ENCODE data around the gene PHF14. TPM values are rescaled to one million over a fixed set of nuclear protein-coding genes. Genes with fewer than 3 reads are reported as not detected.

The PHF14 gene
- total RNA-seq, 1 experiment from 2014 or later: 50.8 TPM

GRCh38 chr7:11203683-11204082 is 230.0 kb downstream of the PHF14 start:
- Histone ChIP-seq H2BK20ac (ENCODE audit: low read depth, low read length, poor library complexity, severe bottlenecking) (no peak overlapping the region), H3K56ac (ENCODE audit: insufficient read length, low read depth, low read length) (no peak overlapping the region)
- peaks cover 30% of the 10 kb centered on the region for H3K27me3 Mint-ChIP-seq (ENCODE audit: low read depth)

More at GRCh38 chr7:11203683-11204082, 230.0 kb downstream of the PHF14 start:
- H4K5ac ChIP-seq (ENCODE audit: insufficient read length, low read depth, low read length): no peak overlapping the region
- H3K14ac ChIP-seq (ENCODE audit: insufficient read depth, low read length): no peak overlapping the region
- H4K20me1 ChIP-seq (ENCODE audit: control insufficient read depth, insufficient read depth, insufficient read length): no peaks in the 10 kb centered on the region
- no peaks in the 10 kb centered on the region for H3K79me1 ChIP-seq (ENCODE audit: insufficient read depth, low read depth, low read length, poor library complexity, severe bottlenecking)
- no peak for TF ChIP-seq CTCF (conservative IDR thresholded peaks at IDR 0.05)
- H3K79me2 ChIP-seq (ENCODE audit: insufficient read depth, low read length): no peaks in the 10 kb centered on the region
- no peak overlapping the region for H3K4me2 ChIP-seq (ENCODE audit: insufficient read depth, insufficient read length, low read length)
- DNase-seq: no peak
- H3K9me3 ChIP-seq (ENCODE audit: control insufficient read depth, low read depth, low read length): no peaks in the 10 kb centered on the region
- no peak overlapping the region for H3K9ac ChIP-seq (ENCODE audit: extremely low read depth, insufficient read length, low read length)
- H3K23ac ChIP-seq (ENCODE audit: insufficient read length, low read depth, low read length): no peak overlapping the region
- no CpG with 5 or more reads among the region's 3 CpGs for WGBS (ENCODE audit: extremely low coverage, insufficient read length, low lambda C conversion rate)
- H3K36me3 Mint-ChIP-seq (ENCODE audit: insufficient read depth in 1 of 3, low read depth in 3 of 3): no peaks in the 10 kb centered on the region; a peak in 1 of 7 replicates
- peaks cover 5 to 6% of the 10 kb centered on the region in 2 experiments; a peak in 3 of 4 replicates for H3K4me1 Mint-ChIP-seq
- no peak overlapping the region for H2BK5ac ChIP-seq (ENCODE audit: insufficient read length, low read length)
- no peak overlapping the region for H3K18ac ChIP-seq (ENCODE audit: insufficient read length, low read depth, low read length)
- no peak overlapping the region for H2AK5ac ChIP-seq (ENCODE audit: insufficient read length, low read length)
- H3K4me3 Mint-ChIP-seq: no peak overlapping the region
- no peaks in the 10 kb centered on the region for H3K27me3 ChIP-seq (ENCODE audit: insufficient read depth, low read length)
- H4K91ac ChIP-seq (ENCODE audit: insufficient read length, low read depth, low read length): no peak overlapping the region
- no peak overlapping the region for H3K27ac ChIP-seq (ENCODE audit: insufficient read length, low read depth, low read length)
- no peak overlapping the region for H4K8ac ChIP-seq (replicated peaks; ENCODE audit: insufficient read length, low read depth, low read length)
- no peak overlapping the region for H2AFZ ChIP-seq (ENCODE audit: low read length)
- no peak overlapping the region for H2BK12ac ChIP-seq (ENCODE audit: insufficient read length, low read depth, low read length)
- no peak overlapping the region for H2BK15ac ChIP-seq (ENCODE audit: low read depth, low read length)
- H3K27ac Mint-ChIP-seq: no peak overlapping the region
- no peaks in the 10 kb centered on the region for H3K23me2 ChIP-seq (ENCODE audit: insufficient read length, low read depth, low read length, poor library complexity, severe bottlenecking)
- H2BK120ac ChIP-seq (ENCODE audit: low read depth, low read length, poor library complexity, severe bottlenecking): no peak overlapping the region
- no peak overlapping the region for H3K4ac ChIP-seq (ENCODE audit: low read depth, low read length)
- H3K9me3 Mint-ChIP-seq: no peaks in the 10 kb centered on the region
- no peak overlapping the region for H3T11ph ChIP-seq (ENCODE audit: low read length)
- H3K4me1 ChIP-seq (ENCODE audit: insufficient read depth, low read length): no peaks in the 10 kb centered on the region

Data from H9 (cell line).